HG03139 (cell line): ENCODE data around the gene BUB1B.
"Not testable (repeated sequence)": the region's sequence is repeated elsewhere in the genome, so short reads cannot be mapped to it uniquely, and the experiment has no call there.

Source experiments
- ATAC-seq: cut with Tn5 transposase; IDR thresholded peaks from one replicate; pipeline ENCODE4 v1.9.1; 2021; ENCODE audit not compliant: unreplicated experiment

Gene BUB1B

GRCh38 chr15:40136470-40137302, 24.2 kb upstream of the BUB1B start:
- no peak for ATAC-seq

GRCh38 chr15:40137303-40138200, 23.3 kb upstream of the BUB1B start:
- ATAC-seq, result no peak

- not testable (repeated sequence) for ATAC-seq
These were observed 22.7 kb upstream of the BUB1B start for GRCh38 chr15:40138201-40138570.

DNA sequence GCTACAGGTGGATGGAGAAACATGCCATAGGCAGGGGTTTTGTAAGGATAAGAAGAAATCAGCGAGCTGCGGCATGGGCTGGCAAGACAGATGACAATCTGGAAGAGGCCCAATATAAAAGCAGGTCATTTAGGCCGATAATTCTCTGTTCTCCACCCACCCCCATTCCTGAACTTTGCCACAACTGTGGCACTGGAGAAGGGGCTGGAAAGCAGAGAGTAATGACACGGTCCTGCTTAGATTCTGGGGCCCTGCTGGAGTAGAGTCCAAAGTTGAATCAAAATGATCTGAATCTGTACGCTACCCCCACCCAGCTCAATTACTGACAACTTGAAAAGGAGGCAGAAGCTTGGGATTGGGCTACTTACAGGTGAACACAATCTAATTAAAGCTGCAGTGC, 18.4 kb upstream of the BUB1B start:
- ATAC-seq, result no peak

- ATAC-seq, result no peak
These were observed 14.8 kb upstream of the BUB1B start for GRCh38 chr15:40146037-40146436.

GRCh38 chr15:40149339-40149738, 11.5 kb upstream of the BUB1B start:
- ATAC-seq, result no peak

- ATAC-seq, result no peak
These were observed 10.5 kb upstream of the BUB1B start for GRCh38 chr15:40150163-40150925.

GRCh38 chr15:40151499-40151898, 9.4 kb upstream of the BUB1B start:
- no peak for ATAC-seq

- ATAC-seq, result no peak
These were observed 8.9 kb upstream of the BUB1B start for GRCh38 chr15:40151991-40152390.

DNA sequence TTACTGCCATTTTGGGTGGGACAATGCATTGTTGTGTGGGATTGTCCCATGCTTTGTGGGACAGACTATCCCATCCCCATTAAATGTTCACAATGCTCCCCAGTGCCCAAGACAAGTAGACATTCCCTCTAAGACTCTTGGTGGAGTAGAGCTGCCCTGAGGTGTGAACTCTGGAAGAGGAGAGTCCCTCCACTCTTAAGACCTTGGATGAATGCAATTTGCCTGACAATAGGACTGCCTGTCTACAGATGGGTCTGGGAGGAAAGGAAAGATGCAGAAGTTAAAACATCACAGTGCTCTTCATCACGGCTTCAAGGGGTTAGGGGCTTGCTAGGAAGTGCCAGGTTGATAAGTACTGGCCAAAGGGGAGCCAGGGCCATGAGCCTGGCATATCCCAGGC, 6.0 kb upstream of the BUB1B start:
- not testable (repeated sequence) for ATAC-seq

GRCh38 chr15:40155270-40155910, 5.5 kb upstream of the BUB1B start:
- ATAC-seq, result no peak

GRCh38 chr15:40157778-40158447, 3.0 kb upstream of the BUB1B start:
- no peak for ATAC-seq

DNA sequence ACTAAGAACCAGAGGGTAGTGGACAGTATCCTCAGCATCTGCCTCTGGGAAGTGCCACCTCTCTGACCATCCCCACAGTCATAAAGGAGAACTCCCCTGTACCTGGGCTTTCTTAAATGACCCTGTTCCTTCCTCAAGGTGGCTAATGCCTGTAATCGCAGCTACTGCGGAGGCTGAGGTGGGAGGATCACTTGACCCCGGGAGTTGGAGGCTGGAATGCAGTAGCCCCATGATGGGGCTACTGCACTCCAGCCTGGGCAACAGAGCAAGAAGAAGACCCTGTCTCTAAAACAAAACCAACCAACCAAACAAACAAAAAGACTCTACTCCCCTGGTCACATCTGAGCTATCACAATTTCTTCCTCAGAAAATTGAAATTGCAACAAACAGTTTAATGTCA, 848 bp upstream of the BUB1B start:
- no peak for ATAC-seq

GRCh38 chr15:40161693-40162391, 973 bp downstream of the BUB1B start:
- ATAC-seq, result no peak

DNA sequence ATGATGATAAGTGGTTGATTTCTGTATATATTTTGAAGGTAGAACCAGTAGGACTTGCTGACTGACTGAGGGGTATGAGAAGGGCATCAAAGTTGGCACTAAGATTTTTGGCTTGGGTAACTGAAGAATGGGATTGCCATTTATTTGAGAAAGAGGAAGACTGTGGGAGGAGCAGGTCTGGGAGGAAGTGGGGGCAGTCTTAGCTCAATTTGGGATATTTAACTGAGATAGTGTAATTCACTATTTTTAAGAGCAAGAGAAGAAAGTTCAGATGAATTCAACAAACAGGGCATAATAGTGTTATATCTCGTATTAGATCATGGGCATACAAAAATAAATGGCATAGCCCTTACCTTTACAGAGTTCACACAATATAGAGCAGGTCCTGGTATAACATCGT, 1.7 kb downstream of the BUB1B start:
- ATAC-seq, result no peak

DNA sequence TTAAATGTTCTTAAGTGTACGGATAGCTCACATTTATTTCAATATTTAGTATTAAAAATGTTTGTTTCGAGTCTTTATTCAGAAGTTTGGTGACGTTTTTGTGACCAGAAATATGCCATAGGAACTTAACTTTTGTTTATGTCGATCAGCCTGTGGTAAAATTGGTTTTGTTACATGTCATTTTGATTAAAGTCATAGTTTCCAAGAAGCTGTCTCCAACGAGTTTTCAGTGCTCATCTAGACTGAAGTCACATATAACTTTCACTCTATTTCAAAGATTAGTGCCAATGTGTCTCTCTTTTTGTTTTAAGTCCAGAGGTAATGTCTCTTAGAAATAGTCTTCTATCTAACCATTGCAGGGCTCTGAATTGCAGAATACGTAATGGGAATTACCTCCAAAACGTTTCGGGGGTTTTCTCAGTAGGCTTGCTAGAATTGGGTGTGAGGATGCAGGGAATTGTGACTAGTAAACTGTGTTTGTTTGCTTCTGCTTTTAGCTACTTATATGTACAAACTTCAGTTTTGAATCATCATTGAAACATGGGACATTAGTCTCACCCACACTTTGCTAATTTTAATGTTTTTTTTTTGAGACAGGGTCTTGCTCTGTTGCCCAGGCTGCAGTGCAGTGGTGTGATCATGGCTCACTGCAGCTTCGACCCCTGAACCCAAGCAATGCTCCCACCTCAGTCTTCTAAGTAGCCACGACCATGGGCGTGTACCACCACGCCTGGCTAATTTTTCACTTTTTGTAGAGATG, 3.0 kb downstream of the BUB1B start:
- ATAC-seq, result no peak

DNA sequence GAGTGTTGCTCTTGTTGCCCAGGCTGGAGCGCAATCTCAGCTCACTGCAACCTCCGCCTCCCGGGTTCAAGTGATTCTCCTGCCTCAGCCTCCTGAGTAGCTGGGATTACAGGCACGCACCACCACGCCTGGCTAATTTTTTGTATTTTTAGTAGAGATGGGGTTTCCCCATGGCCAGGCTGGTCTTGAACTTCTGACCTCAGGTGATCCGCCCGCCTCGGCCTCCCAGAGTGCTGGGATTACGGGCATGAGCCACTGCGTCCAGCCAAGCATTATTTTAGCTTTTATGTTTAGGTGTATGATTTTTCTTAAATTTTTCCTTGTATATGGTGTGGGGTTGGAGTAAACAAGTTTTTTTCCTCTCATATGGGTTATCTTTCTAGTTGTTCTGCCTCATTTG, 6.5 kb downstream of the BUB1B start:
- ATAC-seq, result not testable (repeated sequence)

- ATAC-seq, result no peak
These were observed 14.3 kb downstream of the BUB1B start for GRCh38 chr15:40175160-40175559.
